ENCODE measurements around the gene GRAMD4.

GRAMD4 gene

GRCh38 chr22:46703171-46703995 is 83.2 kb downstream of the GRAMD4 start:
- no peak for DNase-seq (ENCODE audit: extremely low read depth, low read depth)
- TF ChIP-seq CTCF (IDR thresholded peaks at IDR 0.05; ENCODE audit: low read depth, low read length): no peak

- no peak for DNase-seq (ENCODE audit: extremely low read depth, low read depth)
- TF ChIP-seq CTCF (IDR thresholded peaks at IDR 0.05; ENCODE audit: low read depth, low read length): no peak
These were observed 83.8 kb downstream of the GRAMD4 start for GRCh38 chr22:46703996-46704370.

- no peak for TF ChIP-seq CTCF (IDR thresholded peaks at IDR 0.05; ENCODE audit: low read depth, low read length)
- DNase-seq (ENCODE audit: extremely low read depth, low read depth): no peak
These were observed 85.9 kb downstream of the GRAMD4 start for GRCh38 chr22:46706060-46706459.

GRCh38 chr22:46707305-46707704 is 87.1 kb downstream of the GRAMD4 start:
- DNase-seq (ENCODE audit: extremely low read depth, low read depth): no peak
- TF ChIP-seq CTCF (IDR thresholded peaks at IDR 0.05; ENCODE audit: low read depth, low read length): no peak

GRCh38 chr22:46707827-46708570 is 87.8 kb downstream of the GRAMD4 start:
- no peak for DNase-seq (ENCODE audit: extremely low read depth, low read depth)
- no peak for TF ChIP-seq CTCF (IDR thresholded peaks at IDR 0.05; ENCODE audit: low read depth, low read length)

GRCh38 chr22:46708766-46709330 is 88.7 kb downstream of the GRAMD4 start:
- no peak for TF ChIP-seq CTCF (IDR thresholded peaks at IDR 0.05; ENCODE audit: low read depth, low read length)
- no peak for DNase-seq (ENCODE audit: extremely low read depth, low read depth)

- TF ChIP-seq CTCF (IDR thresholded peaks at IDR 0.05; ENCODE audit: low read depth, low read length): no peak
- DNase-seq (ENCODE audit: extremely low read depth, low read depth): no peak
These were observed 90.6 kb downstream of the GRAMD4 start for GRCh38 chr22:46710806-46711205.
